Mucosa of descending colon (tissue), 3 donors: ENCODE measurements around the gene SEZ6L. TPM values are rescaled to one million over a fixed set of nuclear protein-coding genes. Genes with fewer than 3 reads are reported as not detected.

ENCODE experiments used
- ATAC-seq: fragments of 200-7000 bp; cut with Tn5 transposase; one replicate; pipeline ENCODE4 v1.9.1; 2020; ENCODE audit warnings: mild to moderate bottlenecking, moderate library complexity
- DNase-seq, 3 donors: peaks; one replicate each; pipeline ENCODE4 v3.0.0-alpha.2; 2020
- H3K36me3 ChIP-seq: fragments of 200-600 bp; one replicate; pipeline ENCODE4 v1.8.0; 2021; ENCODE audit warnings: low read depth, mild to moderate bottlenecking
- H3K4me1 ChIP-seq: fragments of 200-600 bp; one replicate; pipeline ENCODE4 v1.8.0; 2021; ENCODE audit warnings: low read depth, mild to moderate bottlenecking
- H3K4me3 ChIP-seq: fragments of 200-600 bp; one replicate; pipeline ENCODE4 v1.8.0; 2021; ENCODE audit warnings: mild to moderate bottlenecking
- H3K9me3 ChIP-seq: fragments of 200-600 bp; one replicate; pipeline ENCODE4 v1.8.0; 2021; ENCODE audit warnings: mild to moderate bottlenecking
- intact Hi-C, 2 donors: fragments of 100-400 bp; cut with DNase I in 1 of 2; cut with micrococcal nuclease in 1 of 2; formaldehyde crosslinking; loops; one replicate each; pipeline versions ENCODE4 v1.11.0 to v1.11.1; 2022; cut with DNase I, micrococcal nuclease
- total RNA-seq, 3 donors: library from RNA; stranded (reverse); fragmentation: NEBNext Ultra II Directional in 2 of 3; extraction: Animal tissue kit (Norgen Biotek cat#: 25700) in 2 of 3; gene quantifications; one replicate each; pipeline versions ENCODE4 v1.2.1 to v1.2.4, GENCODE V29; 2021 to 2023
- TF ChIP-seq, protein P1 (sequence below): fragments of 200-600 bp; IDR thresholded peaks from one replicate; pipeline ENCODE4 v1.8.0; 2022; ENCODE audit warnings: antibody characterized with exemption, mild to moderate bottlenecking
- donor health status: DM: no; HTN: no; CAD: no; lungs with moderate emphysema.
- donor health status: DM: no; HTN: no; CAD: no.
- donor health status: DM: no; HTN: yes; CAD: no.

Gene SEZ6L
- total RNA-seq, 3 donors from 2014 or later, result 0.09 to 2.0 TPM; not detected in 1

DNA sequence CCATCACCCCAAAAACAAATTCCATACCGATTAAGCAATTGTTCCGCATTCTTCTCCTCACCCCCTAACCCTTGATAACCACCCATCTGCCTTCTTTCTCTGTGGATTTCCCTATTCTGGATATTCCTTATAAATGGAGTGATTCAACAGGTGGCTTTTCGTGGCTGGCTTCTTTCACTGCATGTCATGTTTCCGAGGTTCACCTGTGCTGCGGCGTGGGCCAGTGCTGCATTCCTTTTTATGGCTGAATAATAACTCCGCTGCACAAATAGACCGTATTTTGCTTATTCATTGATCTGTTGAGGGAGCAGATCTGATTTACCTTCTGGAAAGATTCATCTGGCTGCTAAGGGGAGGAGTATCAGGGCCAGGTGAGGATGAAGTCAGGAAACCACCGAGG, 165.0 kb downstream of the SEZ6L start:
- no peak overlapping the region for H3K4me3 ChIP-seq
- TF ChIP-seq, protein P1, sequence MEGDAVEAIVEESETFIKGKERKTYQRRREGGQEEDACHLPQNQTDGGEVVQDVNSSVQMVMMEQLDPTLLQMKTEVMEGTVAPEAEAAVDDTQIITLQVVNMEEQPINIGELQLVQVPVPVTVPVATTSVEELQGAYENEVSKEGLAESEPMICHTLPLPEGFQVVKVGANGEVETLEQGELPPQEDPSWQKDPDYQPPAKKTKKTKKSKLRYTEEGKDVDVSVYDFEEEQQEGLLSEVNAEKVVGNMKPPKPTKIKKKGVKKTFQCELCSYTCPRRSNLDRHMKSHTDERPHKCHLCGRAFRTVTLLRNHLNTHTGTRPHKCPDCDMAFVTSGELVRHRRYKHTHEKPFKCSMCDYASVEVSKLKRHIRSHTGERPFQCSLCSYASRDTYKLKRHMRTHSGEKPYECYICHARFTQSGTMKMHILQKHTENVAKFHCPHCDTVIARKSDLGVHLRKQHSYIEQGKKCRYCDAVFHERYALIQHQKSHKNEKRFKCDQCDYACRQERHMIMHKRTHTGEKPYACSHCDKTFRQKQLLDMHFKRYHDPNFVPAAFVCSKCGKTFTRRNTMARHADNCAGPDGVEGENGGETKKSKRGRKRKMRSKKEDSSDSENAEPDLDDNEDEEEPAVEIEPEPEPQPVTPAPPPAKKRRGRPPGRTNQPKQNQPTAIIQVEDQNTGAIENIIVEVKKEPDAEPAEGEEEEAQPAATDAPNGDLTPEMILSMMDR, result no peak
- H3K4me1 ChIP-seq, result no peaks in the 10 kb centered on the region
- H3K36me3 ChIP-seq, result no peaks in the 10 kb centered on the region
- intact Hi-C loops, result no loop called here
- ATAC-seq (no peak), DNase-seq (no peak)
- no peaks in the 10 kb centered on the region for H3K9me3 ChIP-seq

DNA sequence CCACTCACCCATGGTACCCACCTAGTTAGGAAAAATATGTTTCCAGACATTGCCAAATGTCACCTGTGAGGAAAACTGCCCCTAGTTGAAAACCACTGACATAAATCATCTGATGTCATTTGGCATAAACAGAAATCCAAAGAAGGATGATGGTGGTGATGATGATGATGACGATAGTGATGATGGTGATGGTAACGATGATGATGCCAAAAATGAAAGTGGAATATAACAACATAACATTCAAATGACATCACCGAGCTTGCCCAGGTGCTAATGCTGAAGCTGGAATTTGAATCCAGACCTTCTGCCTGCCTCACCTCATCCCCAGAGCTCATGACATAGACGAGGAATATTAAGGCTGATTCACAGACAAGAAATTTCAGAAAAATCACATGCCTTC, 167.5 kb downstream of the SEZ6L start:
- ATAC-seq, result no peak
- Histone ChIP-seq H3K4me1 (no peaks in the 10 kb centered on the region), H3K36me3 (no peaks in the 10 kb centered on the region), H3K9me3 (no peaks in the 10 kb centered on the region), H3K4me3 (no peak overlapping the region)
- TF ChIP-seq, protein P1, result no peak
- no peak for DNase-seq
- intact Hi-C loops, result no loop called here

DNA sequence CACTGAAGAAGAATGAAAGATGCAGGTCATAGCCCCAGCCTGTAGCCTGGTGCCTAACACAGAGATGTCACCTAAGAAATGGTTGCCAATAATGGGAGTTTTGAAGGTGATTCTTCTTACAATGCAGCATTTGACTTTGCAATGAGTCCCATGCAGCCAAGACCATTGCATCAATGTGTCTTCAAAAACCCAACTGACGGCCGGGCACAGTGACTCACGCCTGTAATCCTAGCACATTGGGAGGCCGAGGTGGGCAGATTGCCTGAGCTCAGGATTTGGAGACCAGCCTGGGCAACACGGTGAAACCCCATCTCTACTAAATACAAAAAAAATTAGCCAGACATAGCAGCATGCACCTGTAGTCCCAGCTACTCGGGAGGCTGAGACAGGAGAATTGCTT, 170.5 kb downstream of the SEZ6L start:
- no peak for ATAC-seq
- intact Hi-C loops, result no loop called here

DNA sequence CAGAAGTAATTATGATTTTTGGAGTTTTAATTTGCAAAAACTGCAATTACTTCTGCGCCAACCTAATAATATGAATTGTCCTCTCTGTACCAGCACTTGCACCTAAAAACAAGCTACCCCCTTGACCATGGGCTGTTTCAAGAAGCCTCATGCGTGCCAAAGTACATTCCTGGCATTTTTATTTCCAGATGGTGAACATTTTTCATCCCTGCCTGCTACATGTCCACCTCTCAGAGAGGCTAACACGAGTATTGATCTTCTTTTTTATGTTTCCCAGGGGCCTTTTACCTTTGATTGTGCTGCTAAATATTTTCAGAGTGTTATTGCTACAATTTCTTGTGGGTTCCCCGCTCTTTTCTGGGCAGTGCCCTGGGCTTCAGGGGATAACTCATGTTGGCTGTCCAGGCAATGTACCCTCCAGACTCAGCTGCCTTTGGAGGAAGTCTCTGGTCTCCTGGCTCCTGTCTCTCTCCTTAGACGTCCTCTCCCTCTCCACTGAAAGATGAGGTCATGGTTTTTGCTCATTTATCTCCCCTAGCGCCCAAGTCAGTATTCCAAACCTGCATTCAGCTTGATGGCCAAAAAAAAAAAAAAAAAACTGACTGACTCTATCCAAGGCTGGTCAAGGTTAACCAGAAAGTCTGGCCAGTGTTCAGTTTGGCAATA, 173.6 kb downstream of the SEZ6L start:
- ATAC-seq (no peak), DNase-seq (no peak)
- H3K4me3 ChIP-seq, result no peak overlapping the region
- no peaks in the 10 kb centered on the region for H3K4me1 ChIP-seq
- no peaks in the 10 kb centered on the region for H3K9me3 ChIP-seq
- TF ChIP-seq, protein P1, result no peak
- H3K36me3 ChIP-seq, result no peaks in the 10 kb centered on the region
- intact Hi-C loops, result no loop called here

More for the DNA sequence above, 170.5 kb downstream of the SEZ6L start:
- TF ChIP-seq, protein P1, result no peak
- Histone ChIP-seq H3K4me1 (no peaks in the 10 kb centered on the region), H3K36me3 (no peaks in the 10 kb centered on the region), H3K4me3 (no peak overlapping the region), H3K9me3 (no peaks in the 10 kb centered on the region)
- no peak for DNase-seq

DNA sequence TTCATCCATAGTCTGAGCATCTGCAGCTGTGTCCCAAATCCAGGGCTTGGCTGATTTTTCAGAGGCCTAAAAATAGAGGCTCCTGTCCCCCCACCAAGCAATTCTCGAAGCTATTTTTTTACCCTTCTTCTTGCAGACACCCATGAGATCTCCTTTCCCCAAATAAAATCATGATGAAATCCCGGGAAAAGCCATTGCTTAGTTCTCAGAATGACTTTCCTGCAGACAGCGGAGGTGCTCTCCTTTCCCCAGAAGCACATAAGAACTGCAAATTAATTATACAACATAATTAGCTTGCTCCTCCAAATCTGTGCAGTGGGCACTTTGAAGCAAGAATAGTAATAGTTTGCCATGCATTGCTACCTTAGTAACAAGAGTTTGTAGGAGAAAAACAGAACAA, 176.2 kb downstream of the SEZ6L start:
- TF ChIP-seq, protein P1, result no peak
- ATAC-seq, result no peak
- Histone ChIP-seq H3K4me1 (no peaks in the 10 kb centered on the region), H3K36me3 (no peaks in the 10 kb centered on the region), H3K9me3 (no peaks in the 10 kb centered on the region), H3K4me3 (no peak overlapping the region)
- DNase-seq, result no peak
- intact Hi-C loops, result no loop called here
